CD4-positive, alpha-beta T cell (primary cell): ENCODE measurements around the gene PRR5L. TPM values are rescaled to one million over a fixed set of nuclear protein-coding genes. Genes with fewer than 3 reads are reported as not detected.

Experiments used
- ATAC-seq: fragments of 200-7000 bp; cut with Tn5 transposase; one replicate; pipeline ENCODE4 v1.10.0; 2022; ENCODE audit warnings: mild to moderate bottlenecking; ENCODE audit not compliant: poor library complexity
- CTCF ChIA-PET: fragments of 350-600 bp; sonication (Branson Sonifier 250); formaldehyde crosslinking; loops from one replicate; lab custom pipeline; 2021; ENCODE audit warnings: antibody characterized with exemption, inconsistent platforms; lab: Charles Lee
- POLR2A ChIA-PET: fragments of 350-600 bp; sonication (Branson Sonifier 250); formaldehyde crosslinking; loops from one replicate; lab custom pipeline; 2021; ENCODE audit warnings: antibody characterized with exemption, inconsistent platforms; lab: Charles Lee
- DNase-seq, 14 experiments: peaks; one replicate each; pipeline ENCODE4 v3.0.0-alpha.2; 2013 to 2020; ENCODE audit warnings: mixed read lengths in 2 of 14
- H3K27ac ChIP-seq, 2 donors: one replicate each; pipeline versions ENCODE4 v1.5.1 to v1.7.0; 2013; ENCODE audit warnings: low read length in 2 of 2, low read depth in 1 of 2, mild to moderate bottlenecking in 1 of 2
- H3K27me3 ChIP-seq, 2 experiments: 1 replicate in 1 of 2; 2 replicates in 1 of 2; pipeline versions ENCODE4 v1.6.1 to v1.7.0; 2013; ENCODE audit warnings: low read length in 2 of 2, control low read depth in 1 of 2, mild to moderate bottlenecking in 1 of 2, moderate library complexity in 1 of 2; ENCODE audit not compliant: insufficient read depth in 2 of 2, control insufficient read depth in 1 of 2
- H3K36me3 ChIP-seq: one replicate; pipeline ENCODE4 v1.6.1; 2013; ENCODE audit warnings: low read length, control low read depth; ENCODE audit not compliant: insufficient read depth
- H3K4me1 ChIP-seq: one replicate; pipeline ENCODE4 v1.6.1; 2013; ENCODE audit warnings: low read length, control low read depth; ENCODE audit not compliant: insufficient read depth
- H3K4me3 ChIP-seq: one replicate; pipeline ENCODE4 v1.5.1; 2013; ENCODE audit warnings: mild to moderate bottlenecking, low read length, moderate library complexity
- H3K9me3 ChIP-seq, 2 experiments: 1 replicate in 1 of 2; 2 replicates in 1 of 2; pipeline versions ENCODE4 v1.6.1 to v1.7.0; 2013; ENCODE audit warnings: low read length in 2 of 2, mild to moderate bottlenecking in 2 of 2, control low read depth in 1 of 2, moderate library complexity in 1 of 2; ENCODE audit not compliant: control insufficient read depth in 1 of 2, insufficient read depth in 1 of 2
- H3K27ac Mint-ChIP-seq: one replicate; pipeline ENCODE4 v1.8.0; 2020; ENCODE audit warnings: mixed read lengths
- H3K27me3 Mint-ChIP-seq: one replicate; pipeline ENCODE4 v1.8.0; 2021; ENCODE audit warnings: mixed read lengths
- H3K36me3 Mint-ChIP-seq: one replicate; pipeline ENCODE4 v1.8.0; 2021; ENCODE audit warnings: low read depth, mixed read lengths
- H3K4me1 Mint-ChIP-seq: one replicate; pipeline ENCODE4 v1.8.0; 2021; ENCODE audit warnings: low read depth, mixed read lengths
- H3K4me3 Mint-ChIP-seq: one replicate; pipeline ENCODE4 v1.8.0; 2020; ENCODE audit warnings: mild to moderate bottlenecking, mixed read lengths
- H3K9me3 Mint-ChIP-seq: one replicate; pipeline ENCODE4 v1.8.0; 2020; ENCODE audit warnings: mixed read lengths
- CTCF ChIP-seq: fragments of 200-600 bp; IDR thresholded peaks from one replicate; pipeline ENCODE4 v1.8.0; 2022; ENCODE audit warnings: antibody characterized with exemption, mild to moderate bottlenecking
- intact Hi-C, 2 experiments: fragments of 100-400 bp; cut with DNase I in 1 of 2; cut with micrococcal nuclease in 1 of 2; formaldehyde crosslinking; loops; one replicate each; pipeline versions ENCODE4 v1.15.1 to v1.9.0; 2023 to 2025; cut with DNase I, micrococcal nuclease
- total RNA-seq, 174 experiments: library from RNA in 2 of 174; stranded (reverse) in 2 of 174; gene quantifications; one replicate each; pipeline ENCODE4 v1.2.3 and lab custom pipeline; 2021 to 2026

The PRR5L gene
- total RNA-seq, 2 experiments from 2014 or later = 5.4 to 7.6 TPM

GRCh38 chr11:36371181-36371580 lies 75.1 kb downstream of the PRR5L start:
- ChIA-PET POLR2A (no interaction called here), CTCF (no interaction called here)
- Mint-ChIP-seq H3K9me3 (no peaks in the 10 kb centered on the region), H3K27me3 (peaks cover 44% of the 10 kb centered on the region), H3K4me3 (no peak overlapping the region), H3K4me1 (peaks cover 6% of the 10 kb centered on the region), H3K36me3 (no peaks in the 10 kb centered on the region), H3K27ac (no peak overlapping the region)
- DNase-seq = no peak
- no peaks in the 10 kb centered on the region for H3K9me3 ChIP-seq
- H3K4me3 ChIP-seq = no peak overlapping the region
- peaks cover 6% of the 10 kb centered on the region for H3K4me1 ChIP-seq
- intact Hi-C loops = no loop called here
- no peak for TF ChIP-seq CTCF
- H3K36me3 ChIP-seq = no peaks in the 10 kb centered on the region
- ATAC-seq = no peak
- peaks cover under 1 to 4% of the 10 kb centered on the region in 2 experiments for H3K27me3 ChIP-seq
- H3K27ac ChIP-seq = no peak overlapping the region

- H3K27ac Mint-ChIP-seq = no peak overlapping the region
- DNase-seq = no peak
- no peak for ATAC-seq
- CTCF ChIA-PET = no interaction called here
- no peaks in the 10 kb centered on the region for H3K36me3 Mint-ChIP-seq
- H3K27me3 Mint-ChIP-seq = peaks cover 46% of the 10 kb centered on the region
- H3K27me3 ChIP-seq = peaks cover 4% of the 10 kb centered on the region in 2 experiments
- peaks cover 0 to 2% of the 10 kb centered on the region in 2 experiments for H3K9me3 ChIP-seq
- H3K4me3 Mint-ChIP-seq = no peak overlapping the region
- H3K4me1 Mint-ChIP-seq = peaks cover 7% of the 10 kb centered on the region
- POLR2A ChIA-PET = no interaction called here
- intact Hi-C loops = no loop called here
- TF ChIP-seq CTCF = no peak
- no peaks in the 10 kb centered on the region for H3K9me3 Mint-ChIP-seq
- H3K27ac ChIP-seq = no peak overlapping the region
- peaks cover 10% of the 10 kb centered on the region for H3K4me1 ChIP-seq
- H3K36me3 ChIP-seq = no peaks in the 10 kb centered on the region
- no peak overlapping the region for H3K4me3 ChIP-seq
These were observed 75.5 kb downstream of the PRR5L start for GRCh38 chr11:36371590-36371989.

GRCh38 chr11:36372101-36372771 lies 76.1 kb downstream of the PRR5L start:
- peaks cover 10% of the 10 kb centered on the region for H3K4me1 Mint-ChIP-seq
- H3K27ac ChIP-seq = no peak overlapping the region
- no peak for DNase-seq
- H3K9me3 Mint-ChIP-seq = no peaks in the 10 kb centered on the region
- peaks cover 0 to 4% of the 10 kb centered on the region in 2 experiments for H3K9me3 ChIP-seq
- H3K36me3 Mint-ChIP-seq = no peaks in the 10 kb centered on the region
- no peak overlapping the region for H3K4me3 ChIP-seq
- TF ChIP-seq CTCF = no peak
- peaks cover 5 to 11% of the 10 kb centered on the region in 2 experiments for H3K27me3 ChIP-seq
- POLR2A ChIA-PET = no interaction called here
- peaks cover 16% of the 10 kb centered on the region for H3K4me1 ChIP-seq
- CTCF ChIA-PET = no interaction called here
- no peak for ATAC-seq
- H3K4me3 Mint-ChIP-seq = no peak overlapping the region
- peaks cover 46% of the 10 kb centered on the region for H3K27me3 Mint-ChIP-seq
- no peaks in the 10 kb centered on the region for H3K36me3 ChIP-seq
- intact Hi-C loops = no loop called here
- no peak overlapping the region for H3K27ac Mint-ChIP-seq
